ENCODE results near the gene FTL.

GRCh38 chr19:48961673-48962028, 3.5 kb upstream of the FTL start:
- TF ChIP-seq, protein P1, sequence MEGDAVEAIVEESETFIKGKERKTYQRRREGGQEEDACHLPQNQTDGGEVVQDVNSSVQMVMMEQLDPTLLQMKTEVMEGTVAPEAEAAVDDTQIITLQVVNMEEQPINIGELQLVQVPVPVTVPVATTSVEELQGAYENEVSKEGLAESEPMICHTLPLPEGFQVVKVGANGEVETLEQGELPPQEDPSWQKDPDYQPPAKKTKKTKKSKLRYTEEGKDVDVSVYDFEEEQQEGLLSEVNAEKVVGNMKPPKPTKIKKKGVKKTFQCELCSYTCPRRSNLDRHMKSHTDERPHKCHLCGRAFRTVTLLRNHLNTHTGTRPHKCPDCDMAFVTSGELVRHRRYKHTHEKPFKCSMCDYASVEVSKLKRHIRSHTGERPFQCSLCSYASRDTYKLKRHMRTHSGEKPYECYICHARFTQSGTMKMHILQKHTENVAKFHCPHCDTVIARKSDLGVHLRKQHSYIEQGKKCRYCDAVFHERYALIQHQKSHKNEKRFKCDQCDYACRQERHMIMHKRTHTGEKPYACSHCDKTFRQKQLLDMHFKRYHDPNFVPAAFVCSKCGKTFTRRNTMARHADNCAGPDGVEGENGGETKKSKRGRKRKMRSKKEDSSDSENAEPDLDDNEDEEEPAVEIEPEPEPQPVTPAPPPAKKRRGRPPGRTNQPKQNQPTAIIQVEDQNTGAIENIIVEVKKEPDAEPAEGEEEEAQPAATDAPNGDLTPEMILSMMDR (IDR thresholded peaks at IDR 0.05; ENCODE audit: low read depth, low read length), result no peak
- TF ChIP-seq EZH2phosphoT487 (IDR thresholded peaks at IDR 0.05; ENCODE audit: low read depth), result no peak
